ENCODE measurements around the gene TMEM9. TPM values are rescaled to one million over a fixed set of nuclear protein-coding genes. Genes with fewer than 3 reads are reported as not detected.

The TMEM9 gene
- total and polyA plus RNA-seq, 4 donors = 30.5 to 59.5 (median 49.0) TPM

GRCh38 chr1:201189085-201189484 is 34.8 kb upstream of the TMEM9 start:
- Histone ChIP-seq H3K36me3 (ENCODE audit: control insufficient read depth in 4 of 4, insufficient read depth in 3 of 4, low read depth in 1 of 4, low read length in 3 of 4) (no peaks in the 10 kb centered on the region), H3K9me3 (ENCODE audit: control insufficient read depth in 4 of 4, low read length in 3 of 4) (no peaks in the 10 kb centered on the region), H3K27ac (ENCODE audit: low read depth in 1 of 2, low read length in 2 of 2) (no peak overlapping the region), H3K4me3 (ENCODE audit: low read depth in 1 of 3, low read length in 3 of 3) (no peak overlapping the region), H3K4me1 (ENCODE audit: control insufficient read depth in 4 of 4, insufficient read depth in 4 of 4, low read length in 3 of 4) (peaks cover 0 to 2% (median 0%) of the 10 kb centered on the region in 4 donors), H3K9ac (ENCODE audit: low read depth in 1 of 2, low read length in 2 of 2) (no peak overlapping the region), H3K27me3 (ENCODE audit: control insufficient read depth in 4 of 4, insufficient read depth in 4 of 4, low read length in 3 of 4) (peaks cover 0 to 2% (median 0%) of the 10 kb centered on the region in 4 donors)
- 76% methylated on average over 2 of the region's 2 CpGs for WGBS
- no peak for DNase-seq (ENCODE audit: low spot score)
- TF ChIP-seq SP1 (IDR thresholded peaks at IDR 0.05) (no peak), RAD21 (IDR thresholded peaks at IDR 0.05) (no peak), CTCF (IDR thresholded peaks at IDR 0.05; ENCODE audit: low read depth, low read length, missing input control) (no peak), YY1 (IDR thresholded peaks at IDR 0.05) (no peak)

DNA sequence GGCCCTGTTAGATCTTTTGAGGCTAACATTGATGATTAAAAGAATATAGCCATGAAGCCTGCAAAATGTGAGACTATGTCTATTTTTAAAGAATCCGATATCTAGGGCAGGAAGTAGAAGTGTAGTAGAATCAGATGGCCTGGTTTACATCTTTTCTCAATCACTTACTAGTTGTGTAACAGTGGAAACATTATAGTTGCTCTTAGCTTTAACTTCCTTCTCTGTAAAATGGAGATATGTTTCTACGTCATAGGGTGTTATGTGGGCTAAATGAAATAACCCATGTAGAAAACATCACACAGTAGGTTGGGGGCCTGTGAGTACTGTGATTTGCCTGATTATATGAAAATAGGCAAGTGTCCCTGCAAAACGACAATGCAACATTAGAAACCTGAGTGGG is 31.9 kb upstream of the TMEM9 start:
- H3K27me3 ChIP-seq (ENCODE audit: control insufficient read depth in 4 of 4, insufficient read depth in 4 of 4, low read length in 3 of 4) = peaks cover 0 to 2% (median 0%) of the 10 kb centered on the region in 4 donors
- DNase-seq (ENCODE audit: low spot score) = no peak
- TF ChIP-seq FOXA2 (IDR thresholded peaks at IDR 0.05) (no peak), CTCF (IDR thresholded peaks at IDR 0.05; ENCODE audit: low read depth, low read length, missing input control) (no peak), ZBTB33 (IDR thresholded peaks at IDR 0.05) (no peak), YY1 (IDR thresholded peaks at IDR 0.05) (no peak), REST (IDR thresholded peaks at IDR 0.05) (no peak), RAD21 (IDR thresholded peaks at IDR 0.05) (no peak), JUND (IDR thresholded peaks at IDR 0.05) (no peak), TAF1 (conservative IDR thresholded peaks at IDR 0.05) (no peak), MAX (IDR thresholded peaks at IDR 0.05) (no peak), NR2F2 (IDR thresholded peaks at IDR 0.05) (no peak), FOXA1 (IDR thresholded peaks at IDR 0.05) (no peak), GABPA (IDR thresholded peaks at IDR 0.05 in 1 of 2, conservative IDR thresholded peaks at IDR 0.05 in 1 of 2) (no peak)
- H3K9me3 ChIP-seq (ENCODE audit: control insufficient read depth in 4 of 4, low read length in 3 of 4) = no peaks in the 10 kb centered on the region
- no peak overlapping the region for H3K27ac ChIP-seq (ENCODE audit: low read depth in 1 of 2, low read length in 2 of 2)
- H3K4me1 ChIP-seq (ENCODE audit: control insufficient read depth in 4 of 4, insufficient read depth in 4 of 4, low read length in 3 of 4) = peaks cover 0 to 2% (median 0%) of the 10 kb centered on the region in 4 donors
- no peak overlapping the region for H3K4me3 ChIP-seq (ENCODE audit: low read depth in 1 of 3, low read length in 3 of 3)
- no peak overlapping the region for H3K9ac ChIP-seq (ENCODE audit: low read depth in 1 of 2, low read length in 2 of 2)
- WGBS = 85% methylated on average over 3 of the region's 3 CpGs
- no peaks in the 10 kb centered on the region for H3K36me3 ChIP-seq (ENCODE audit: control insufficient read depth in 4 of 4, insufficient read depth in 3 of 4, low read depth in 1 of 4, low read length in 3 of 4)

Data from liver (tissue), 9 donors.